Panc1 (cell line): ENCODE results near the gene PACSIN1. TPM values are rescaled to one million over a fixed set of nuclear protein-coding genes. Genes with fewer than 3 reads are reported as not detected.

Experiments
- ATAC-seq: fragments of 200-7000 bp; cut with Tn5 transposase; 2 replicates; pipeline ENCODE4 v1.9.1; 2020; ENCODE audit warnings: mild to moderate bottlenecking, moderate library complexity
- BruUV-seq: library from RNA; stranded (reverse); fragments of 400-500 nt; replicated peaks from 2 replicates; lab custom pipeline; 2021; lab: Mats Ljungman, UMichigan
- CTCF ChIA-PET: fragments of 300-600 bp; sonication (Branson Sonifier 250); formaldehyde crosslinking; loops from one replicate; lab custom pipeline; 2022; ENCODE audit warnings: antibody characterized with exemption; lab: Charles Lee
- POLR2A ChIA-PET: fragments of 300-600 bp; sonication (Branson Sonifier 250); formaldehyde crosslinking; loops from one replicate; lab custom pipeline; 2022; ENCODE audit warnings: antibody characterized with exemption; lab: Charles Lee
- DNase-seq: peaks from one replicate; pipeline ENCODE4 v3.0.0-alpha.2; 2010; ENCODE audit warnings: low read depth, low spot score
- H3K27ac ChIP-seq: 2 replicates; pipeline ENCODE4 v1.5.1; 2011; ENCODE audit warnings: mild to moderate bottlenecking, low read length, inconsistent platforms
- H3K27me3 ChIP-seq: fragments of 200-500 bp; sonication (Bioruptor generic); 2 replicates; pipeline ENCODE4 v1.6.0; 2014; ENCODE audit warnings: low read length, inconsistent platforms; ENCODE audit not compliant: control insufficient read depth, insufficient read depth
- H3K36me3 ChIP-seq: fragments of 200-500 bp; sonication (Bioruptor generic); 2 replicates; pipeline ENCODE4 v1.5.1; 2014; ENCODE audit warnings: inconsistent platforms, mild to moderate bottlenecking, low read length, moderate library complexity; ENCODE audit not compliant: control insufficient read depth, insufficient read depth
- H3K4me1 ChIP-seq: 2 replicates; pipeline ENCODE4 v1.5.1; 2011; ENCODE audit warnings: inconsistent platforms, mild to moderate bottlenecking, low read length, moderate library complexity; ENCODE audit not compliant: control insufficient read depth, insufficient read depth
- H3K4me3 ChIP-seq, 2 experiments: 2 replicates each; pipeline ENCODE4 v1.5.1; 2011 to 2012; ENCODE audit warnings: low read depth in 2 of 2, low read length in 2 of 2, mild to moderate bottlenecking in 2 of 2, inconsistent platforms in 1 of 2, moderate library complexity in 1 of 2
- H3K9me3 ChIP-seq: fragments of 200-500 bp; sonication (Bioruptor generic); 2 replicates; pipeline ENCODE4 v1.5.1; 2014; ENCODE audit warnings: low read depth, mild to moderate bottlenecking, inconsistent platforms, low read length, moderate library complexity; ENCODE audit not compliant: control insufficient read depth, insufficient read depth
- POLR2AphosphoS5 ChIP-seq: IDR thresholded peaks from 2 replicates; pipeline ENCODE4 v1.6.1; 2012; ENCODE audit warnings: mild to moderate bottlenecking, low read depth, low read length, moderate library complexity
- SIN3A ChIP-seq: IDR thresholded peaks from 2 replicates; pipeline ENCODE4 v1.6.1; 2012; ENCODE audit warnings: low read depth, mild to moderate bottlenecking, low read length, moderate library complexity, borderline replicate concordance; ENCODE audit not compliant: insufficient read depth
- TCF7L2 ChIP-seq: IDR thresholded peaks from 2 replicates; pipeline ENCODE4 v1.6.1; 2011; ENCODE audit warnings: mild to moderate bottlenecking, low read depth, low read length, inconsistent platforms
- in situ Hi-C: cut with HindIII; loops from 2 replicates; pipeline ENCODE4 v1.10.0; 2016; ENCODE audit warnings: low sequenced_read_pairs, low pct_unique_long_range_greater_than_20kb
- intact Hi-C: fragments of 100-400 bp; cut with micrococcal nuclease; formaldehyde crosslinking; loops from one replicate; pipeline ENCODE4 v1.10.0; 2022; ENCODE audit not compliant: unreplicated experiment
- total RNA-seq: library from RNA; stranded (reverse); gene quantifications from one replicate; pipeline ENCODE4 v1.2.1, GENCODE V29; 2021; ENCODE audit not compliant: unreplicated experiment
- TF ChIP-seq, protein P1 (sequence below): fragments of 450-650 bp; IDR thresholded peaks from 2 replicates; pipeline ENCODE4 v1.5.1; 2017; ENCODE audit warnings: mild to moderate bottlenecking
- TF ChIP-seq, protein P2 (sequence below), 2 experiments: IDR thresholded peaks; 2 replicates each; pipeline ENCODE4 v1.6.1; 2011 to 2012; ENCODE audit warnings: low read depth in 2 of 2, control low read depth in 1 of 2, low read length in 1 of 2, mild to moderate bottlenecking in 1 of 2, moderate library complexity in 1 of 2; ENCODE audit not compliant: insufficient read depth in 1 of 2

PACSIN1 gene
- total RNA-seq, 1 experiment from 2014 or later, result 0.18 TPM

DNA sequence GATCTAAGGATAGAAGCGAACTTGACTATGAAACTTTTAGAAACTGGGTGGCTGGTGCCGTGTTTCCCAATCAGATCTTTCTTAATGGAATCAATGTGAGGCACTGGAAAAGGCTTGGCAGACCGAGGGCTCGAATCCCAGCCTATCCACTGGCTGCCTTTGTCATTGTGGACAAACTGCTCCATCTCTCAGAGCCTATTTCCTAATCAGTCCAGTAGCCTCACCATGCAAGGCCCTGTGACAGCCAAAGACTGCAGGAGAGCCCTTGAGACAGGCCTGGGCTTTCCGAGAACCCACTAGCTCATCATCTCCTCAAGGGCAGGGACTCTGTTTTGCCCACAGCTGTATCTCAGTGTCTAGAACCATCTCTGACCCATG lies 46.9 kb downstream of the PACSIN1 start:
- no peak overlapping the region for H3K4me3 ChIP-seq
- H3K36me3 ChIP-seq, result no peaks in the 10 kb centered on the region
- ChIA-PET POLR2A (no interaction called here), CTCF (interaction anchor here (0.6 kb wide), 1 partner anchor 16 kb away, joined by 6 read pairs; no protein-coding TSS in a partner anchor)
- no peaks in the 10 kb centered on the region for H3K27me3 ChIP-seq
- DNase-seq (no peak), ATAC-seq (no peak)
- no peaks in the 10 kb centered on the region for H3K4me1 ChIP-seq
- in situ Hi-C loops, result no loop called here
- H3K27ac ChIP-seq, result no peak overlapping the region
- no peaks in the 10 kb centered on the region for H3K9me3 ChIP-seq
- intact Hi-C loops, result no loop called here
- TF ChIP-seq POLR2AphosphoS5 (no peak), SIN3A (no peak), TCF7L2 (no peak)
- TF ChIP-seq, protein P1, sequence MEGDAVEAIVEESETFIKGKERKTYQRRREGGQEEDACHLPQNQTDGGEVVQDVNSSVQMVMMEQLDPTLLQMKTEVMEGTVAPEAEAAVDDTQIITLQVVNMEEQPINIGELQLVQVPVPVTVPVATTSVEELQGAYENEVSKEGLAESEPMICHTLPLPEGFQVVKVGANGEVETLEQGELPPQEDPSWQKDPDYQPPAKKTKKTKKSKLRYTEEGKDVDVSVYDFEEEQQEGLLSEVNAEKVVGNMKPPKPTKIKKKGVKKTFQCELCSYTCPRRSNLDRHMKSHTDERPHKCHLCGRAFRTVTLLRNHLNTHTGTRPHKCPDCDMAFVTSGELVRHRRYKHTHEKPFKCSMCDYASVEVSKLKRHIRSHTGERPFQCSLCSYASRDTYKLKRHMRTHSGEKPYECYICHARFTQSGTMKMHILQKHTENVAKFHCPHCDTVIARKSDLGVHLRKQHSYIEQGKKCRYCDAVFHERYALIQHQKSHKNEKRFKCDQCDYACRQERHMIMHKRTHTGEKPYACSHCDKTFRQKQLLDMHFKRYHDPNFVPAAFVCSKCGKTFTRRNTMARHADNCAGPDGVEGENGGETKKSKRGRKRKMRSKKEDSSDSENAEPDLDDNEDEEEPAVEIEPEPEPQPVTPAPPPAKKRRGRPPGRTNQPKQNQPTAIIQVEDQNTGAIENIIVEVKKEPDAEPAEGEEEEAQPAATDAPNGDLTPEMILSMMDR, result no peak
- TF ChIP-seq, protein P2, sequence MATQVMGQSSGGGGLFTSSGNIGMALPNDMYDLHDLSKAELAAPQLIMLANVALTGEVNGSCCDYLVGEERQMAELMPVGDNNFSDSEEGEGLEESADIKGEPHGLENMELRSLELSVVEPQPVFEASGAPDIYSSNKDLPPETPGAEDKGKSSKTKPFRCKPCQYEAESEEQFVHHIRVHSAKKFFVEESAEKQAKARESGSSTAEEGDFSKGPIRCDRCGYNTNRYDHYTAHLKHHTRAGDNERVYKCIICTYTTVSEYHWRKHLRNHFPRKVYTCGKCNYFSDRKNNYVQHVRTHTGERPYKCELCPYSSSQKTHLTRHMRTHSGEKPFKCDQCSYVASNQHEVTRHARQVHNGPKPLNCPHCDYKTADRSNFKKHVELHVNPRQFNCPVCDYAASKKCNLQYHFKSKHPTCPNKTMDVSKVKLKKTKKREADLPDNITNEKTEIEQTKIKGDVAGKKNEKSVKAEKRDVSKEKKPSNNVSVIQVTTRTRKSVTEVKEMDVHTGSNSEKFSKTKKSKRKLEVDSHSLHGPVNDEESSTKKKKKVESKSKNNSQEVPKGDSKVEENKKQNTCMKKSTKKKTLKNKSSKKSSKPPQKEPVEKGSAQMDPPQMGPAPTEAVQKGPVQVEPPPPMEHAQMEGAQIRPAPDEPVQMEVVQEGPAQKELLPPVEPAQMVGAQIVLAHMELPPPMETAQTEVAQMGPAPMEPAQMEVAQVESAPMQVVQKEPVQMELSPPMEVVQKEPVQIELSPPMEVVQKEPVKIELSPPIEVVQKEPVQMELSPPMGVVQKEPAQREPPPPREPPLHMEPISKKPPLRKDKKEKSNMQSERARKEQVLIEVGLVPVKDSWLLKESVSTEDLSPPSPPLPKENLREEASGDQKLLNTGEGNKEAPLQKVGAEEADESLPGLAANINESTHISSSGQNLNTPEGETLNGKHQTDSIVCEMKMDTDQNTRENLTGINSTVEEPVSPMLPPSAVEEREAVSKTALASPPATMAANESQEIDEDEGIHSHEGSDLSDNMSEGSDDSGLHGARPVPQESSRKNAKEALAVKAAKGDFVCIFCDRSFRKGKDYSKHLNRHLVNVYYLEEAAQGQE (IDR thresholded peaks at IDR 0.05; ENCODE audit: insufficient read depth in 1 of 2, low read depth in 2 of 2, low read length in 1 of 2), result no peak
- BruUV-seq, result no TSS peak

DNA sequence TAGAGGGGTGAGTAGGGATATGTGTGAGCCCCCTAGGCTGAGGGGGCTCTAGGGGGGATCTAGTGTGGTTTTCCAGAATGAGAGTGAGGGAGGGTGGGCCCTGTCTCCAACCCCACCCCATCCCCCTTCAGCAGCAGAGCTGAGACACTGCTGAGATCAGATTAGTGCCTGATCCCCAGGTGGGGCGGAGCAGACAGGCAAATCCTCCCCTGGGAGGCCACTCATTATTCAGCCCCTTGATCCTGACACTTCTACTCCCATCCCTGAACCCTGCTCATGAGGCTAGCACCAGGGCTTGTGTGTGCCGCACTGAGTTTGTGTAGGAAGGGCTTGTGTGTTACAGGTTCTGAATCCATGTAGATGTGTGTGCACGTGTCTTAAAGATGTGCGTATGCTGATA lies 47.8 kb downstream of the PACSIN1 start:
- H3K36me3 ChIP-seq, result no peaks in the 10 kb centered on the region
- in situ Hi-C loops, result no loop called here
- POLR2A ChIA-PET, result no interaction called here
- TF ChIP-seq SIN3A (no peak), POLR2AphosphoS5 (no peak), TCF7L2 (no peak)
- TF ChIP-seq, protein P2 (IDR thresholded peaks at IDR 0.05; ENCODE audit: insufficient read depth in 1 of 2, low read depth in 2 of 2, low read length in 1 of 2), result no peak
- TF ChIP-seq, protein P1, result no peak
- intact Hi-C loops, result no loop called here
- H3K4me1 ChIP-seq, result no peaks in the 10 kb centered on the region
- H3K27me3 ChIP-seq, result no peaks in the 10 kb centered on the region
- H3K9me3 ChIP-seq, result no peaks in the 10 kb centered on the region
- H3K27ac ChIP-seq, result no peak overlapping the region
- ATAC-seq (no peak), DNase-seq (no peak)
- no TSS peak for BruUV-seq
- no peak overlapping the region for H3K4me3 ChIP-seq
- CTCF ChIA-PET, result no interaction called here
